Omental fat pad (tissue), 4 donors: Measurements from ENCODE around the gene PPP1R10. TPM values are rescaled to one million over a fixed set of nuclear protein-coding genes. Genes with fewer than 3 reads are reported as not detected.

ENCODE experiments used
- ATAC-seq: fragments of 150-250 bp; one replicate; pipeline ENCODE4 v1.9.1; 2016; ENCODE audit warnings: mild to moderate bottlenecking, moderate library complexity; ENCODE audit not compliant: low FRiP score
- DNase-seq: peaks from one replicate; pipeline ENCODE4 v3.0.0-alpha.2; 2019; ENCODE audit warnings: low spot score
- CTCF ChIP-seq, 3 donors: fragments of 450-650 bp; IDR thresholded peaks; one replicate each; pipeline ENCODE4 v1.5.1; 2016 to 2017; ENCODE audit warnings: antibody characterized with exemption in 3 of 3, mild to moderate bottlenecking in 3 of 3, moderate library complexity in 2 of 3
- total RNA-seq, 4 donors: library from RNA; depleted of rRNA; stranded (reverse); fragments of >200 nt; gene quantifications; one replicate each; pipeline ENCODE4 v1.1.0, GENCODE V29; 2016

Gene PPP1R10
- total RNA-seq, 4 donors from 2014 or later, result 26.3 to 89.4 (median 42.0) TPM

- DNase-seq, result no peak
- no peak for ATAC-seq
- TF ChIP-seq CTCF (IDR thresholded peaks at IDR 0.05), result no peak
Observed at GRCh38 chr6:30643656-30644055, 26.6 kb upstream of the PPP1R10 start.

- ATAC-seq (no peak), DNase-seq (no peak)
- no peak for TF ChIP-seq CTCF (IDR thresholded peaks at IDR 0.05)
Observed at GRCh38 chr6:30641048-30641447, 24.0 kb upstream of the PPP1R10 start.

GRCh38 chr6:30640481-30640880 lies 23.4 kb upstream of the PPP1R10 start:
- DNase-seq (no peak), ATAC-seq (no peak)
- no peak for TF ChIP-seq CTCF (IDR thresholded peaks at IDR 0.05)

GRCh38 chr6:30635834-30636233 lies 18.8 kb upstream of the PPP1R10 start:
- DNase-seq (no peak), ATAC-seq (no peak)
- no peak for TF ChIP-seq CTCF (IDR thresholded peaks at IDR 0.05)

GRCh38 chr6:30626484-30627366 lies 9.7 kb upstream of the PPP1R10 start, which contains the start of gene ATAT1:
Gene ATAT1 (plus strand): TSS chr6:30626874.
- DNase-seq, result peak; percentile 79
- ATAC-seq, result peak; percentile 86
- TF ChIP-seq CTCF (IDR thresholded peaks at IDR 0.05), result no peak

GRCh38 chr6:30625511-30625910 lies 8.5 kb upstream of the PPP1R10 start:
- ATAC-seq (no peak), DNase-seq (no peak)
- TF ChIP-seq CTCF (IDR thresholded peaks at IDR 0.05), result no peak

- DNase-seq (no peak), ATAC-seq (no peak)
- no peak for TF ChIP-seq CTCF (IDR thresholded peaks at IDR 0.05)
Observed at GRCh38 chr6:30619561-30619960, 2.5 kb upstream of the PPP1R10 start.
